Neural cell (in vitro differentiated cells): ENCODE measurements around the gene DNAJC27. TPM values are rescaled to one million over a fixed set of nuclear protein-coding genes. Genes with fewer than 3 reads are reported as not detected.

ENCODE experiments used
- H2AFZ ChIP-seq: fragments of 200-600, 300-800 bp; sonication (generic), shearing (Covaris generic); 2 replicates; pipeline ENCODE4 v1.6.0; 2014; ENCODE audit warnings: low read depth, mild to moderate bottlenecking, antibody characterized with exemption, low read length, moderate library complexity
- H3F3A ChIP-seq: fragments of 200-600 bp; shearing (Covaris generic); 2 replicates; pipeline ENCODE4 v1.6.1; 2016; ENCODE audit warnings: mild to moderate bottlenecking, moderate library complexity, mixed read lengths, antibody characterized with exemption, low read length; ENCODE audit not compliant: insufficient read depth, poor library complexity, severe bottlenecking
- H3K27ac ChIP-seq: fragments of 200-600, 300-800 bp; sonication (generic), shearing (Covaris generic); 2 replicates; pipeline ENCODE4 v1.5.1; 2014; ENCODE audit warnings: mild to moderate bottlenecking, low read length, moderate library complexity
- H3K27me3 ChIP-seq: fragments of 300-800, 200-600 bp; sonication (generic), shearing (Covaris generic); 2 replicates; pipeline ENCODE4 v1.6.0; 2014; ENCODE audit warnings: mild to moderate bottlenecking, low read depth, low read length, moderate library complexity; ENCODE audit not compliant: insufficient read depth
- H3K36me3 ChIP-seq: fragments of 300-800, 200-600 bp; sonication (generic), shearing (Covaris generic); 2 replicates; pipeline ENCODE4 v1.5.1; 2014; ENCODE audit warnings: mild to moderate bottlenecking, antibody characterized with exemption, low read length, moderate library complexity; ENCODE audit not compliant: insufficient read depth
- H3K4me2 ChIP-seq: fragments of 300-800, 200-600 bp; sonication (generic), shearing (Covaris generic); 2 replicates; pipeline ENCODE4 v1.6.0; 2014; ENCODE audit warnings: mild to moderate bottlenecking, low read length
- H3K4me3 ChIP-seq: fragments of 300-800, 200-600 bp; sonication (generic), shearing (Covaris generic); 2 replicates; pipeline ENCODE4 v1.5.1; 2014; ENCODE audit warnings: mild to moderate bottlenecking, low read length, moderate library complexity
- H3K79me2 ChIP-seq: fragments of 200-600 bp; shearing (Covaris generic); replicated peaks from 2 replicates; pipeline ENCODE4 v1.6.0; 2014; ENCODE audit warnings: mild to moderate bottlenecking, low read length, moderate library complexity; ENCODE audit not compliant: insufficient read depth
- H3K9ac ChIP-seq: fragments of 300-800, 200-600 bp; sonication (generic), shearing (Covaris generic); 2 replicates; pipeline ENCODE4 v1.6.1; 2016; ENCODE audit warnings: mild to moderate bottlenecking, low read length, mixed read lengths
- H3K9me2 ChIP-seq: fragments of 200-600 bp; shearing (Covaris generic); 2 replicates; pipeline ENCODE4 v1.6.1; 2016; ENCODE audit warnings: mild to moderate bottlenecking, low read length, mixed read lengths; ENCODE audit not compliant: insufficient read depth
- H3K9me3 ChIP-seq: fragments of 200-600, 300-800 bp; sonication (generic), shearing (Covaris generic); 2 replicates; pipeline ENCODE4 v1.6.1; 2016; ENCODE audit warnings: mild to moderate bottlenecking, mixed run types, low read length, moderate library complexity, mixed read lengths
- H4K20me1 ChIP-seq: fragments of 200-600 bp; shearing (Covaris generic); 2 replicates; pipeline ENCODE4 v1.6.1; 2016; ENCODE audit warnings: mild to moderate bottlenecking, mixed run types; ENCODE audit not compliant: insufficient read depth
- CTCF ChIP-seq: fragments of 450-650 bp; IDR thresholded peaks from 2 replicates; pipeline ENCODE4 v1.5.1; 2014; ENCODE audit warnings: antibody characterized with exemption, mild to moderate bottlenecking, moderate library complexity; ENCODE audit not compliant: poor library complexity, severe bottlenecking
- EP300 ChIP-seq: fragments of 450-650 bp; conservative IDR thresholded peaks from 2 replicates; pipeline ENCODE4 v1.6.1; 2014; ENCODE audit warnings: antibody characterized with exemption, mild to moderate bottlenecking, moderate library complexity; ENCODE audit not compliant: poor library complexity, severe bottlenecking
- EZH2 ChIP-seq: fragments of 200-600, 300-800 bp; shearing (Covaris generic), sonication (generic); IDR thresholded peaks from 2 replicates; pipeline ENCODE4 v1.6.1; 2014; ENCODE audit warnings: antibody characterized with exemption, low read length, borderline replicate concordance, mild to moderate bottlenecking; ENCODE audit not compliant: insufficient read depth, poor library complexity, severe bottlenecking
- MXI1 ChIP-seq: fragments of 450-650 bp; conservative IDR thresholded peaks from 2 replicates; pipeline ENCODE4 v1.6.1; 2014; ENCODE audit warnings: antibody characterized with exemption, mild to moderate bottlenecking; ENCODE audit not compliant: poor library complexity, severe bottlenecking
- POLR2AphosphoS5 ChIP-seq: IDR thresholded peaks from 2 replicates; pipeline ENCODE4 v1.6.1; 2012
- RAD21 ChIP-seq: fragments of 450-650 bp; conservative IDR thresholded peaks from 2 replicates; pipeline ENCODE4 v1.6.1; 2014; ENCODE audit warnings: antibody characterized with exemption, mild to moderate bottlenecking, moderate library complexity
- REST ChIP-seq: IDR thresholded peaks from 2 replicates; pipeline ENCODE4 v1.6.1; 2012; ENCODE audit warnings: borderline replicate concordance
- SMC3 ChIP-seq: fragments of 450-650 bp; conservative IDR thresholded peaks from 2 replicates; pipeline ENCODE4 v1.6.1; 2014; ENCODE audit warnings: antibody characterized with exemption, mild to moderate bottlenecking, moderate library complexity; ENCODE audit not compliant: poor library complexity
- TAF1 ChIP-seq: IDR thresholded peaks from 2 replicates; pipeline ENCODE4 v1.6.1; 2012; ENCODE audit warnings: low read depth
- polyA plus RNA-seq: library from polyadenylated mRNA; depleted of rRNA; stranded (reverse); fragments of >200 nt; gene quantifications from 2 replicates; pipeline ENCODE4 v1.2.3, GENCODE V29; 2014

Gene DNAJC27
- polyA plus RNA-seq, 1 donor from 2014 or later, result 22.4 TPM

GRCh38 chr2:24958411-24958935 lies 13.3 kb downstream of the DNAJC27 start:
- no peaks in the 10 kb centered on the region for H3K9me2 ChIP-seq
- H4K20me1 ChIP-seq, result no peaks in the 10 kb centered on the region
- no peak overlapping the region for H3K4me3 ChIP-seq
- no peaks in the 10 kb centered on the region for H3F3A ChIP-seq
- H3K79me2 ChIP-seq, result no peaks in the 10 kb centered on the region
- H3K36me3 ChIP-seq, result peaks cover 29% of the 10 kb centered on the region
- H3K9me3 ChIP-seq, result peaks cover 5% of the 10 kb centered on the region
- no peak overlapping the region for H2AFZ ChIP-seq
- H3K4me2 ChIP-seq, result no peak overlapping the region
- H3K9ac ChIP-seq, result no peak overlapping the region
- no peak overlapping the region for H3K27ac ChIP-seq
- no peaks in the 10 kb centered on the region for H3K27me3 ChIP-seq
- TF ChIP-seq EP300 (no peak), POLR2AphosphoS5 (no peak), RAD21 (no peak), SMC3 (no peak), MXI1 (no peak), CTCF (no peak), EZH2 (no peak), REST (no peak), TAF1 (no peak)

GRCh38 chr2:24957976-24958375 lies 13.8 kb downstream of the DNAJC27 start:
- Histone ChIP-seq H3K27ac (no peak overlapping the region), H3F3A (no peaks in the 10 kb centered on the region), H3K27me3 (no peaks in the 10 kb centered on the region), H4K20me1 (no peaks in the 10 kb centered on the region), H3K9me2 (no peaks in the 10 kb centered on the region), H3K4me3 (no peak overlapping the region), H3K36me3 (peaks cover 29% of the 10 kb centered on the region), H3K9ac (no peak overlapping the region), H3K79me2 (no peaks in the 10 kb centered on the region), H3K4me2 (no peak overlapping the region), H3K9me3 (peaks cover 5% of the 10 kb centered on the region), H2AFZ (no peak overlapping the region)
- no peak for TF ChIP-seq RAD21

GRCh38 chr2:24957221-24957620 lies 14.5 kb downstream of the DNAJC27 start:
- TF ChIP-seq POLR2AphosphoS5, result no peak
- TF ChIP-seq EZH2, result no peak
- no peak for TF ChIP-seq EP300
- TF ChIP-seq SMC3, result no peak
- TF ChIP-seq TAF1, result no peak
- no peak for TF ChIP-seq CTCF
- no peak for TF ChIP-seq REST
- TF ChIP-seq MXI1, result no peak
- TF ChIP-seq RAD21, result no peak
- Histone ChIP-seq H3K36me3 (peaks cover 33% of the 10 kb centered on the region), H3K4me3 (no peak overlapping the region), H3K9ac (no peak overlapping the region), H3K27ac (no peak overlapping the region), H3K9me3 (peaks cover 5% of the 10 kb centered on the region), H4K20me1 (no peaks in the 10 kb centered on the region), H3K9me2 (no peaks in the 10 kb centered on the region), H3K79me2 (no peaks in the 10 kb centered on the region), H2AFZ (no peak overlapping the region), H3K4me2 (no peak overlapping the region), H3K27me3 (no peaks in the 10 kb centered on the region), H3F3A (no peaks in the 10 kb centered on the region)
